Esophagus muscularis mucosa (tissue), 3 donors: ENCODE results near the gene USP13.

Source experiments
- EP300 ChIP-seq: sonication (generic); formaldehyde crosslinking; IDR thresholded peaks from one replicate; pipeline ENCODE4 v1.6.1; 2017; ENCODE audit warnings: antibody characterized with exemption
- TF ChIP-seq, protein P1 (sequence below), 3 experiments: fragments of 200-600 bp in 2 of 3; fragments of 450-650 bp in 1 of 3; sonication (generic) in 2 of 3; IDR thresholded peaks; one replicate each; pipeline ENCODE4 v1.5.1; 2017 to 2019; ENCODE audit warnings: antibody characterized with exemption in 3 of 3, mild to moderate bottlenecking in 2 of 3, moderate library complexity in 1 of 3

DNA sequence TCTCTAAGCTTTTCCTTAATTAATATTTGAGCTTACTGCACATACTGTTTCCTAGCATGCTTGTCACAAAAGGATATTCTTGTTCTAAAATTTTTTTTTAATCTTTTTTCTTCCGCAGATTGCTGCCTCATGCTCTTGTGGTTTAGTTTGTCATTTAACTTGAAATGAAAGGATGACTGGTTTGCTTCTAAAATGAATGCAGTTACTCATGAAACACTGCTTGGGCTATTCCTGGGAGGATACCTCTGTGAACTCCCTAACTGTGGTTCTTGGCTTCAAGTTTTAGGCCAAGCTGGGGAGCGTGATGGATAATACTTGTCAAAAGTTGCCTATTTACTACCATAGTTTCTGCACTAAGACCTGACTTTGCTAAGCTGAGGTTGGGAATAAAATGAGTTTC is 64.0 kb downstream of the USP13 start:
- TF ChIP-seq, protein P1, sequence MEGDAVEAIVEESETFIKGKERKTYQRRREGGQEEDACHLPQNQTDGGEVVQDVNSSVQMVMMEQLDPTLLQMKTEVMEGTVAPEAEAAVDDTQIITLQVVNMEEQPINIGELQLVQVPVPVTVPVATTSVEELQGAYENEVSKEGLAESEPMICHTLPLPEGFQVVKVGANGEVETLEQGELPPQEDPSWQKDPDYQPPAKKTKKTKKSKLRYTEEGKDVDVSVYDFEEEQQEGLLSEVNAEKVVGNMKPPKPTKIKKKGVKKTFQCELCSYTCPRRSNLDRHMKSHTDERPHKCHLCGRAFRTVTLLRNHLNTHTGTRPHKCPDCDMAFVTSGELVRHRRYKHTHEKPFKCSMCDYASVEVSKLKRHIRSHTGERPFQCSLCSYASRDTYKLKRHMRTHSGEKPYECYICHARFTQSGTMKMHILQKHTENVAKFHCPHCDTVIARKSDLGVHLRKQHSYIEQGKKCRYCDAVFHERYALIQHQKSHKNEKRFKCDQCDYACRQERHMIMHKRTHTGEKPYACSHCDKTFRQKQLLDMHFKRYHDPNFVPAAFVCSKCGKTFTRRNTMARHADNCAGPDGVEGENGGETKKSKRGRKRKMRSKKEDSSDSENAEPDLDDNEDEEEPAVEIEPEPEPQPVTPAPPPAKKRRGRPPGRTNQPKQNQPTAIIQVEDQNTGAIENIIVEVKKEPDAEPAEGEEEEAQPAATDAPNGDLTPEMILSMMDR (IDR thresholded peaks at IDR 0.05) = no peak
- no peak for TF ChIP-seq EP300
